ENCODE data around the gene CACFD1.
A peak's percentile ranks its signal among the peaks of the same experiment; 100 is the strongest.

Gene CACFD1

GRCh38 chr9:133472753-133473378 lies 13.1 kb downstream of the CACFD1 start:
- ATAC-seq (replicated peaks) = no peak
- H3K36me3 Mint-ChIP-seq (ENCODE audit: insufficient read depth) = no peaks in the 10 kb centered on the region
- H3K27ac Mint-ChIP-seq = peak overlapping the region in 1 of 2 donors; percentile 23

GRCh38 chr9:133473743-133474142 lies 14.0 kb downstream of the CACFD1 start:
- no peaks in the 10 kb centered on the region for H3K27me3 Mint-ChIP-seq
- no peak for DNase-seq
- no peak for ATAC-seq (replicated peaks)
- H3K27ac Mint-ChIP-seq = peak overlapping the region in 1 of 2 donors; percentile 38
- peaks cover 3% of the 10 kb centered on the region for H3K36me3 Mint-ChIP-seq (ENCODE audit: insufficient read depth)
- H3K4me1 Mint-ChIP-seq (ENCODE audit: low read depth in 2 of 2) = peaks cover 0 to 4% of the 10 kb centered on the region in 2 donors
- H3K9me3 Mint-ChIP-seq = no peaks in the 10 kb centered on the region
- no peak overlapping the region for H3K4me3 Mint-ChIP-seq

More at GRCh38 chr9:133472753-133473378, 13.1 kb downstream of the CACFD1 start:
- Mint-ChIP-seq H3K27me3 (no peaks in the 10 kb centered on the region), H3K4me3 (no peak overlapping the region), H3K4me1 (ENCODE audit: low read depth in 2 of 2) (peaks cover 0 to 4% of the 10 kb centered on the region in 2 donors), H3K9me3 (no peaks in the 10 kb centered on the region)
- DNase-seq = no peak

- no peak for ATAC-seq (replicated peaks)
- DNase-seq = no peak
- H3K9me3 Mint-ChIP-seq = no peaks in the 10 kb centered on the region
- no peaks in the 10 kb centered on the region for H3K27me3 Mint-ChIP-seq
- H3K27ac Mint-ChIP-seq = peak overlapping the region in 1 of 2 donors; percentile 38
- H3K4me3 Mint-ChIP-seq = no peak overlapping the region
- peaks cover 4% of the 10 kb centered on the region for H3K36me3 Mint-ChIP-seq (ENCODE audit: insufficient read depth)
- H3K4me1 Mint-ChIP-seq (ENCODE audit: low read depth in 2 of 2) = peaks cover under 1 to 4% of the 10 kb centered on the region in 2 donors
Observed at GRCh38 chr9:133474215-133474614, 14.4 kb downstream of the CACFD1 start.

- Mint-ChIP-seq H3K4me1 (ENCODE audit: low read depth in 2 of 2) (peaks cover 7% of the 10 kb centered on the region in 2 donors), H3K4me3 (no peak overlapping the region), H3K9me3 (no peaks in the 10 kb centered on the region), H3K27me3 (no peaks in the 10 kb centered on the region), H3K27ac (peak overlapping the region in 1 of 2 donors; percentile 38), H3K36me3 (ENCODE audit: insufficient read depth) (peaks cover 4% of the 10 kb centered on the region)
- no peak for ATAC-seq (replicated peaks)
- DNase-seq = no peak
Observed at GRCh38 chr9:133474853-133475252, 15.1 kb downstream of the CACFD1 start.

GRCh38 chr9:133475292-133476012 lies 15.7 kb downstream of the CACFD1 start:
- DNase-seq = no peak
- no peaks in the 10 kb centered on the region for H3K9me3 Mint-ChIP-seq
- ATAC-seq (replicated peaks) = no peak
- H3K4me3 Mint-ChIP-seq = no peak overlapping the region
- H3K36me3 Mint-ChIP-seq (ENCODE audit: insufficient read depth) = peaks cover 4% of the 10 kb centered on the region
- H3K27ac Mint-ChIP-seq = no peak overlapping the region
- H3K27me3 Mint-ChIP-seq = no peaks in the 10 kb centered on the region
- peaks cover 8 to 10% of the 10 kb centered on the region in 2 donors for H3K4me1 Mint-ChIP-seq (ENCODE audit: low read depth in 2 of 2)

GRCh38 chr9:133476036-133476931 lies 16.5 kb downstream of the CACFD1 start:
- Mint-ChIP-seq H3K4me1 (ENCODE audit: low read depth in 2 of 2) (peaks cover 7 to 10% of the 10 kb centered on the region in 2 donors), H3K4me3 (peak overlapping the region in 1 of 2 donors; percentile 27), H3K27ac (peak overlapping the region in 1 of 2 donors; percentile 25), H3K27me3 (no peaks in the 10 kb centered on the region), H3K36me3 (ENCODE audit: insufficient read depth) (peaks cover 4% of the 10 kb centered on the region), H3K9me3 (no peaks in the 10 kb centered on the region)
- DNase-seq = no peak
- ATAC-seq (replicated peaks) = no peak

- Mint-ChIP-seq H3K36me3 (ENCODE audit: insufficient read depth) (peaks cover 4% of the 10 kb centered on the region), H3K9me3 (no peaks in the 10 kb centered on the region), H3K27ac (peak overlapping the region in 1 of 2 donors; percentile 49), H3K4me3 (no peak overlapping the region), H3K27me3 (no peaks in the 10 kb centered on the region), H3K4me1 (ENCODE audit: low read depth in 2 of 2) (peaks cover 7 to 10% of the 10 kb centered on the region in 2 donors)
- ATAC-seq (replicated peaks) (no peak), DNase-seq (no peak)
Observed at GRCh38 chr9:133476941-133477340, 17.2 kb downstream of the CACFD1 start.

GRCh38 chr9:133477461-133477860 lies 17.7 kb downstream of the CACFD1 start:
- no peak for ATAC-seq (replicated peaks)
- peaks cover 4% of the 10 kb centered on the region for H3K36me3 Mint-ChIP-seq (ENCODE audit: insufficient read depth)
- peak overlapping the region in 1 of 2 donors; percentile 80 for H3K4me3 Mint-ChIP-seq
- peak overlapping the region in 1 of 2 donors; percentile 49 for H3K27ac Mint-ChIP-seq
- H3K27me3 Mint-ChIP-seq = no peaks in the 10 kb centered on the region
- no peak for DNase-seq
- H3K4me1 Mint-ChIP-seq (ENCODE audit: low read depth in 2 of 2) = peaks cover 7 to 10% of the 10 kb centered on the region in 2 donors
- no peaks in the 10 kb centered on the region for H3K9me3 Mint-ChIP-seq

- H3K4me1 Mint-ChIP-seq (ENCODE audit: low read depth in 2 of 2) = peaks cover 7 to 10% of the 10 kb centered on the region in 2 donors
- H3K27me3 Mint-ChIP-seq = no peaks in the 10 kb centered on the region
- H3K9me3 Mint-ChIP-seq = no peaks in the 10 kb centered on the region
- peak in 1 of 3 experiments; percentile 24 for DNase-seq
- peak; percentile 22 for ATAC-seq (replicated peaks)
- peaks cover 4% of the 10 kb centered on the region for H3K36me3 Mint-ChIP-seq (ENCODE audit: insufficient read depth)
- peak overlapping the region; percentile 77 to 80 for H3K4me3 Mint-ChIP-seq
- H3K27ac Mint-ChIP-seq = peak overlapping the region in 1 of 2 donors; percentile 51
Observed at GRCh38 chr9:133477992-133478850, 18.4 kb downstream of the CACFD1 start.

GRCh38 chr9:133478851-133479711 lies 19.3 kb downstream of the CACFD1 start, which contains the start of gene SLC2A6:
Gene SLC2A6 (minus strand): TSS chr9:133479099. CDS start chr9:133479059, 40 bp downstream.
- ATAC-seq (replicated peaks) = peak; percentile 95
- H3K27ac Mint-ChIP-seq = peak within 1 kb of the TSS; percentile 51 to 83
- peaks cover 4% of the 10 kb centered on the region for H3K36me3 Mint-ChIP-seq (ENCODE audit: insufficient read depth)
- H3K27me3 Mint-ChIP-seq = no peaks in the 10 kb centered on the region
- peak within 1 kb of the TSS; percentile 77 to 80 for H3K4me3 Mint-ChIP-seq
- peak; percentile 71 to 78 (median 74) for DNase-seq
- peaks cover 7 to 10% of the 10 kb centered on the region in 2 donors for H3K4me1 Mint-ChIP-seq (ENCODE audit: low read depth in 2 of 2)
- no peaks in the 10 kb centered on the region for H3K9me3 Mint-ChIP-seq

- H3K4me1 Mint-ChIP-seq (ENCODE audit: low read depth in 2 of 2) = peaks cover 9 to 13% of the 10 kb centered on the region in 2 donors
- H3K4me3 Mint-ChIP-seq = no peak overlapping the region
- H3K27me3 Mint-ChIP-seq = no peaks in the 10 kb centered on the region
- ATAC-seq (replicated peaks) (no peak), DNase-seq (no peak)
- no peaks in the 10 kb centered on the region for H3K9me3 Mint-ChIP-seq
- peaks cover 2% of the 10 kb centered on the region for H3K36me3 Mint-ChIP-seq (ENCODE audit: insufficient read depth)
- peak overlapping the region in 1 of 2 donors; percentile 14 for H3K27ac Mint-ChIP-seq
Observed at GRCh38 chr9:133483611-133484010, 23.8 kb downstream of the CACFD1 start.

All from effector memory CD8-positive, alpha-beta T cell (primary cell).